Measurements from ENCODE around the gene HIPK2. TPM values are rescaled to one million over a fixed set of nuclear protein-coding genes. Genes with fewer than 3 reads are reported as not detected.

The HIPK2 gene
- total RNA-seq, 2 donors from 2014 or later: 22.1 to 26.4 TPM

GRCh38 chr7:139666501-139666900 is 111.3 kb downstream of the HIPK2 start:
- Histone ChIP-seq H3K4me1 (peaks cover 36% of the 10 kb centered on the region), H3K4me3 (no peak overlapping the region), H3K36me3 (replicated peaks in 1 of 2; ENCODE audit: insufficient read depth in 1 of 2, low read depth in 2 of 2) (no peaks in the 10 kb centered on the region), H3K27me3 (no peaks in the 10 kb centered on the region), H3K27ac (no peak overlapping the region), H3K9me3 (no peaks in the 10 kb centered on the region)
- TF ChIP-seq POLR2A (IDR thresholded peaks at IDR 0.05): no peak
- no peak for TF ChIP-seq CTCF (IDR thresholded peaks at IDR 0.05)
- intact Hi-C loops (cut with DNase I): no loop called here
- no peak for DNase-seq
- WGBS, 2 donors: 95% methylated on average over 5 of the region's 5 CpGs
- no peak for ATAC-seq

GRCh38 chr7:139664434-139664833 is 113.4 kb downstream of the HIPK2 start:
- Histone ChIP-seq H3K9me3 (no peaks in the 10 kb centered on the region), H3K36me3 (replicated peaks in 1 of 2; ENCODE audit: insufficient read depth in 1 of 2, low read depth in 2 of 2) (no peaks in the 10 kb centered on the region), H3K27me3 (no peaks in the 10 kb centered on the region), H3K27ac (no peak overlapping the region), H3K4me3 (no peak overlapping the region), H3K4me1 (peaks cover 46% of the 10 kb centered on the region)
- no peak for DNase-seq
- no peak for ATAC-seq
- WGBS, 2 donors: 91 to 100% methylated on average over 6 of the region's 6 CpGs
- no peak for TF ChIP-seq POLR2A (IDR thresholded peaks at IDR 0.05)
- TF ChIP-seq CTCF (IDR thresholded peaks at IDR 0.05): no peak
- intact Hi-C loops (cut with DNase I): no loop called here

- intact Hi-C loops (cut with DNase I): no loop called here
- WGBS, 2 donors: 82% methylated on average over 11 of the region's 11 CpGs
Measured at GRCh38 chr7:139663608-139664177, 114.1 kb downstream of the HIPK2 start.

GRCh38 chr7:139661903-139662302 is 115.9 kb downstream of the HIPK2 start:
- ATAC-seq (no peak), DNase-seq (no peak)
- intact Hi-C loops (cut with DNase I): no loop called here
- TF ChIP-seq CTCF (IDR thresholded peaks at IDR 0.05): no peak
- TF ChIP-seq POLR2A (IDR thresholded peaks at IDR 0.05): no peak
- 73 to 80% methylated on average over 3 of the region's 3 CpGs for WGBS, 2 donors
- Histone ChIP-seq H3K27ac (peak overlapping the region in 2 of 4 donors; percentile 83 to 86), H3K9me3 (no peaks in the 10 kb centered on the region), H3K4me1 (peaks cover 69% of the 10 kb centered on the region), H3K4me3 (no peak overlapping the region), H3K27me3 (no peaks in the 10 kb centered on the region), H3K36me3 (replicated peaks in 1 of 2; ENCODE audit: insufficient read depth in 1 of 2, low read depth in 2 of 2) (no peaks in the 10 kb centered on the region)

More at GRCh38 chr7:139663608-139664177, 114.1 kb downstream of the HIPK2 start:
- TF ChIP-seq CTCF (IDR thresholded peaks at IDR 0.05): no peak
- TF ChIP-seq POLR2A (IDR thresholded peaks at IDR 0.05): no peak
- H3K4me3 ChIP-seq: no peak overlapping the region
- DNase-seq (no peak), ATAC-seq (no peak)
- no peaks in the 10 kb centered on the region for H3K27me3 ChIP-seq
- no peaks in the 10 kb centered on the region for H3K36me3 ChIP-seq (replicated peaks in 1 of 2; ENCODE audit: insufficient read depth in 1 of 2, low read depth in 2 of 2)
- no peak overlapping the region for H3K27ac ChIP-seq
- H3K4me1 ChIP-seq: peaks cover 54% of the 10 kb centered on the region
- H3K9me3 ChIP-seq: no peaks in the 10 kb centered on the region

GRCh38 chr7:139661043-139661440 is 116.8 kb downstream of the HIPK2 start:
- TF ChIP-seq POLR2A (IDR thresholded peaks at IDR 0.05) (no peak), CTCF (IDR thresholded peaks at IDR 0.05) (no peak)
- H3K4me1 ChIP-seq: peaks cover 69% of the 10 kb centered on the region
- intact Hi-C loops (cut with DNase I): no loop called here
- H3K27me3 ChIP-seq: no peaks in the 10 kb centered on the region
- H3K36me3 ChIP-seq (replicated peaks in 1 of 2; ENCODE audit: insufficient read depth in 1 of 2, low read depth in 2 of 2): no peaks in the 10 kb centered on the region
- H3K9me3 ChIP-seq: no peaks in the 10 kb centered on the region
- no peak overlapping the region for H3K4me3 ChIP-seq
- ATAC-seq (no peak), DNase-seq (no peak)
- 54 to 58% methylated on average over 2 of the region's 2 CpGs for WGBS, 2 donors
- peak overlapping the region; percentile 51 to 86 (median 84) for H3K27ac ChIP-seq

Data from body of pancreas (tissue), 4 donors.